GM13977 (cell line): ENCODE data around the gene LDLRAD2.
"Not testable (repeated sequence)": the region's sequence is repeated elsewhere in the genome, so short reads cannot be mapped to it uniquely, and the experiment has no call there.

ENCODE experiments used
- DNase-seq: peaks from one replicate; pipeline ENCODE4 v3.0.0; 2012; ENCODE audit warnings: low spot score
- in situ Hi-C: fragments of 300-500 bp; cut with MboI; formaldehyde crosslinking; loops from one replicate; pipeline ENCODE4 v1.12.0; 2022; ENCODE audit warnings: low sequenced_read_pairs, low pct_unique_long_range_greater_than_20kb, mixed read lengths, inconsistent platforms; ENCODE audit not compliant: unreplicated experiment
- TF ChIP-seq, protein P1 (sequence below): IDR thresholded peaks from 2 replicates; pipeline ENCODE4 v1.5.1; 2012; ENCODE audit warnings: mild to moderate bottlenecking, control low read depth; ENCODE audit not compliant: insufficient read depth; ENCODE audit errors: extremely low read depth, missing control alignments

LDLRAD2 gene, protein sequence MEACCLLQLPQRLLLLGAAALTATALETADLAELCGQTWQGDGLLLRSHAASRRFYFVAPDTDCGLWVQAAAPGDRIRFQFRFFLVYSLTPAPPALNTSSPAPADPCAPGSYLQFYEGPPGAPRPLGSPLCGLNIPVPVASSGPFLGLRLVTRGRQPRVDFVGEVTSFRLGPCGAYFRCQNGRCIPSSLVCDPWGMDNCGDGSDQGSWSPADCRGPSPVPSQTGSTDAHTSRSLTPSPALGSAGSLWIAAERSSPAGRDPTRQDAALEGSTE

DNA sequence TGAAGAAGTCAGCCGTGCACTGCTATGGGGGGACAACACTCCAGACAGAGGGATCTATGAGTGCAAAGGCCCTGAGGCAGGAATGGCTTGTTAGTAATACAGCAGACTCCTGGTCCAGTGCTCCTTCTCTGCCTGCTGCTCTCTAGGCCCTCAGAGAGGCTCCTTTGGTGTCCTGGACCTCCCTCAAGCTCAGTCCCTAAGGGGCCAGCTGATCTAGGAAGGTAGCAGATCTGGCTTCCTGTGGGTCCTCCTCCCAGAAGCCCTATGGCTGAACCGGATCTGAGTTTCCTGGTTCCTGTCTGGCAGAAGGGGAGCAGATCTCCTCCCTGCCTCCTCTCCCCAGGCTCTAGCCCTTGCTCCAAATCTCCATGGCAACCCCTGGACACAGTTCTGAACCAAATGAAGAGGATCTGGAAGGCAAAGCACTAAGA is at the start of gene LDLRAD2:
Gene LDLRAD2 (plus strand): TSS at position 391 of the 431 bp plus-strand sequence. CDS start 187 bp downstream, outside the sequence.
- peak; percentile 13 for DNase-seq
- TF ChIP-seq, protein P1, sequence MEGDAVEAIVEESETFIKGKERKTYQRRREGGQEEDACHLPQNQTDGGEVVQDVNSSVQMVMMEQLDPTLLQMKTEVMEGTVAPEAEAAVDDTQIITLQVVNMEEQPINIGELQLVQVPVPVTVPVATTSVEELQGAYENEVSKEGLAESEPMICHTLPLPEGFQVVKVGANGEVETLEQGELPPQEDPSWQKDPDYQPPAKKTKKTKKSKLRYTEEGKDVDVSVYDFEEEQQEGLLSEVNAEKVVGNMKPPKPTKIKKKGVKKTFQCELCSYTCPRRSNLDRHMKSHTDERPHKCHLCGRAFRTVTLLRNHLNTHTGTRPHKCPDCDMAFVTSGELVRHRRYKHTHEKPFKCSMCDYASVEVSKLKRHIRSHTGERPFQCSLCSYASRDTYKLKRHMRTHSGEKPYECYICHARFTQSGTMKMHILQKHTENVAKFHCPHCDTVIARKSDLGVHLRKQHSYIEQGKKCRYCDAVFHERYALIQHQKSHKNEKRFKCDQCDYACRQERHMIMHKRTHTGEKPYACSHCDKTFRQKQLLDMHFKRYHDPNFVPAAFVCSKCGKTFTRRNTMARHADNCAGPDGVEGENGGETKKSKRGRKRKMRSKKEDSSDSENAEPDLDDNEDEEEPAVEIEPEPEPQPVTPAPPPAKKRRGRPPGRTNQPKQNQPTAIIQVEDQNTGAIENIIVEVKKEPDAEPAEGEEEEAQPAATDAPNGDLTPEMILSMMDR = no peak
- in situ Hi-C loops = no loop called here

DNA sequence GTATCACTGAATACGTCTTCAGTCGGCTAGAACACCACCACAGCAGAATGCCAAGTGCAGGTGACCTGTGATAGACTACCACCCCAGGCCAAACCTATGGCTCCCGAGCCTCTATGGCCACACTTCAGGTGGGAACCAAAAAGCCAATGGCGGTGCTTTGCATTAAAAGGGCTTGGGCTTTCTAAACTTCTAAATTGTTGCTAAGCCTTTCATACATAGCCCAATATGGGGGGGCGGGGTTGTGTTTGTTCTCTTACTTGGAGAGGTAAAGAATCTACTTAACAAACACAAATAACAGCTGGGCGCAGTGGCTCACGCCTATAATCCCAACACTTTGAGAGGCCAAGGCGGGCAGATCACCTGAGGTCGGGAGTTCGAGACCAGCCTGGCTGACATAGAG is 48.8 kb upstream of the LDLRAD2 start:
- DNase-seq = no peak
- in situ Hi-C loops = no loop called here
- TF ChIP-seq, protein P1 = no peak

DNA sequence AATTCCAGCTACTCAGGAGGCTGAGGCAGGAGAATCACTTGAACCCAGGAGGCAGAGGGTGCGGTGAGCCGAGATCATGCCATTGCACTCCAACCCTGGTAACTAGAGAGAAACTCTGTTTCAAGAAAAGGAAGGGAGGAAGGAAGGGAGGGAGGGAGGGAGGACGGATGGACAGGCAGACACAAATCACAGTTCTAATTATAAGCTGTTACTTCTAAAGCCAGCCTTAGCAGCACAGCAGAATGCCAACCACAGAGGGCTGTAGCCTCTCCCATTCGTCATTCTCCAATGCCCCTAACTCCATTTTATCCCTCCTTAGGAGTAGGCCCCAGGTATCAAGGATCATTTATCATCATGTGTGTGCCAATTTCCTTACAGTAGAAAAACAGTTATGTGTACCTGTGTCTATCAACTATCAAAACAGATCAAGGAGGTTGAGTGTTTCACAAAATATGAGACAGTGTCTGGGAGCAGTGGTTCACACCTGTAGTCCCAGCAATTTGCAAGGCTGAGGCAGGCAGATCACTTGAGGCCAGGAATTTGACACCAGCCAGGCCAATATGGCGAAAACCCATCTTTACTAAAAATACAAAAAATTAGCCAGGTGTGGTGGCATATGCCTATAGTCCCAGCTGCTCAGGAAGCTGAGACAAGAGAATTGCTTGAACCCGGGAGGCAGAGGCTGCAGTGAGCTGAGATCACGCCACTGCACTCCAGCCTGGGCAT is 48.2 kb upstream of the LDLRAD2 start:
- DNase-seq = no peak
- in situ Hi-C loops = no loop called here
- TF ChIP-seq, protein P1 = no peak

DNA sequence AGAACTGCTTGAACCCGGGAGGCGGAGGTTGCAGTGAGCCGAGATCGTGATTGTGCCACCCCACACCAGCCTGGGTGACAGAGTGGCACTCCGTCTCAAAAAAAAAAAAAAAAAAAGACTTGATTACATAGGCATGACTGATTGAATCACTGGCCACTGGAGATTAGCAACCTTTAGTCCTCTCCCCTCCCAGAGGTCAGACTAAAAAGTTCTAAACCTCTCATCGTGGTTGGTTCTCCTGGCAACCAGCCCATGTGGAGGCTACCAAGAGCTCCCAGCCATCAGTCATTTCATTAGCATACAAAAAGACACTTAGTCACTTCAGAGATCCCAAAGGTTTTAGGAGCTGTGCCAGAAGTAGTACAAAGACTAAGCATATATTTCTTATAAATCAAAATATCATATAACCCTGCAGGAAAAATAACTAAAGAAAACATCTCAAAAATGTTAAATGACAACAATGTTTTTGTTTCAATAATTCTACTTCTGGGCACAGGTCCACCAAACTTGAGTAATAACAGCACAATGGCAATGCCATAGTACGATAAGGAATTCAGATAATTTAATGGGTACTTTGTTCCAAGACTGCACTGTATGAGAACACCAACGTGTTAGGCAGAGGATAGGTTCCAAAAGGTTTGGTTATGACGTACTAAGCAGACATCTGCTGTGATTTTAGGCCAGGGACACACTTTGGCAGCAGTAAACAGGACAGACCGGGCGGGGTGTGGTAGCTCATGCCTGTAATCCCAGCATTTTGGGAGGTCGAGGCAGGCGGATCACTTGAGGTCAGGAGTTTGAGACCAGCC is 47.2 kb upstream of the LDLRAD2 start:
- DNase-seq = no peak
- TF ChIP-seq, protein P1 = no peak

DNA sequence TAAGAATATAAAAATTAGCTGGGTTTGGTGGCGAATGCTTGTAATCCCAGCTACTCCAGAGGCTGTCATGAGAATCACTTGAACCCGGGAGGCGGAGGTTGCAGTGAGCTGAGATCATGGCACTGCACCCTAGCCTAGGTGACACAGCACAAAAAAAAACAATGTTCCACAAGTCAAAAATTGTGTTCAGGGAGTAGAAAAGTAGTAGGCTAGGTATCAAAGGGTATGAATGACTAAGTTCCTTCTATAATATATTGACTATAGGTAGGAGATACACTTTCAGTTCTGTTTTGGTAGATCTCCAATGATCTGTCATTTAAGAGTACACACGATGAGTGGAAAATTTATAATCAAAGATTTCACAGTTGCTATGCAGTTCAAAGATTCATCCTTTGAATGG is 45.9 kb upstream of the LDLRAD2 start:
- TF ChIP-seq, protein P1 = no peak
- no peak for DNase-seq
- in situ Hi-C loops = no loop called here

More for the DNA sequence above, 47.2 kb upstream of the LDLRAD2 start:
- in situ Hi-C loops = no loop called here

DNA sequence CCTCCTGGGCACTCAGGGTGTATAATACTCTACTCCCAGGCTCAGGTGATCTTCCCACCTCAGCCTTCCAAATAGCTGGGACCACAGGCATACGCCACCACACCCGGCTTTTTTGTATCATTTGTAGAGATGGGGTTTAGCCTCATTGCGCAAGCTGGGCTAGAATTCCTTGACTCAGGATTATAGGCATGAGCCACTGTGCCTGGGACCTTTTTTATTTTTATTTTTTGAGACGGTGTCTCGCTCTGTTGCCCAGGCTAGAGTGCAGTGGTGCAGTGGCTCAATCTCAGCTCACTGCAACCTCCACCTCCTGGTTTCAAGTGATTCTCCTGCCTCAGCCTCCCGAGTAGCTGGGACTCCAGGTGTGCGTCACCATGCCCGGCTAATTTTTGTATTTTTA is 45.0 kb upstream of the LDLRAD2 start:
- DNase-seq, in situ Hi-C loops: not testable (repeated sequence)
